Measurements from ENCODE around the gene CFAP99.

DNA sequence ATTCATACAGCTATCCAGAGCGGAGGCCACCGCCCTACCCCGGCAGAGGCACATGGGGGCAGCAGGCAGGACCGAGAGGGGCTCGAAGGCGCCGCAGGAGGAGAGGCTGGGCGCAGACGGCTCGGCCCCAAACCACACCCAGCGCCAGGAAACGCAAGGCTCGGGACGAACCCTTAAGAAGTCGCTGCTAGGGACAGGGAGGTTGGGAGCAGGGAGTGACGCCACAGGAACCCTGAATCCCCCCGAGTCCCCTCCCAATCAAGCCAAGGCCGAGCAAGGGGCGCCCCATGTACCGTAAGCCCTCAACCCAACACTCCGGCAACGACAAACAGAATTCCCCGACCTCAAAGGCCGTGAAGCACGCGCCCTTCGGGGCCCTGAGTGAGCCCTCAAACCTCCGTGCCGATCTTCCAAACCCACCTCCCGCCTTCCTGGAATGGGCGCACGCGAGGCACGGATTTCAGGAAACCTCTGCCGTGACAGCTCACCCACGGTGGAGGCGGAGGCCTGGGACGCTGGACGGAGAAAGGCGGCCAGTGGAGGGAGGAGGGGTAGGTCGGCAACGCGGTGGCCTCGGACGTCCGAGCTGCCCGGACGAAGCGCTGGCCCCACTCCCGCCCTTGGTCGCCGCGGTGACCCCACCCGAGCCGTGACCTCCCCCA lies 2.1 kb upstream of the CFAP99 start:
- TF ChIP-seq, protein P1, sequence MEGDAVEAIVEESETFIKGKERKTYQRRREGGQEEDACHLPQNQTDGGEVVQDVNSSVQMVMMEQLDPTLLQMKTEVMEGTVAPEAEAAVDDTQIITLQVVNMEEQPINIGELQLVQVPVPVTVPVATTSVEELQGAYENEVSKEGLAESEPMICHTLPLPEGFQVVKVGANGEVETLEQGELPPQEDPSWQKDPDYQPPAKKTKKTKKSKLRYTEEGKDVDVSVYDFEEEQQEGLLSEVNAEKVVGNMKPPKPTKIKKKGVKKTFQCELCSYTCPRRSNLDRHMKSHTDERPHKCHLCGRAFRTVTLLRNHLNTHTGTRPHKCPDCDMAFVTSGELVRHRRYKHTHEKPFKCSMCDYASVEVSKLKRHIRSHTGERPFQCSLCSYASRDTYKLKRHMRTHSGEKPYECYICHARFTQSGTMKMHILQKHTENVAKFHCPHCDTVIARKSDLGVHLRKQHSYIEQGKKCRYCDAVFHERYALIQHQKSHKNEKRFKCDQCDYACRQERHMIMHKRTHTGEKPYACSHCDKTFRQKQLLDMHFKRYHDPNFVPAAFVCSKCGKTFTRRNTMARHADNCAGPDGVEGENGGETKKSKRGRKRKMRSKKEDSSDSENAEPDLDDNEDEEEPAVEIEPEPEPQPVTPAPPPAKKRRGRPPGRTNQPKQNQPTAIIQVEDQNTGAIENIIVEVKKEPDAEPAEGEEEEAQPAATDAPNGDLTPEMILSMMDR (optimal IDR thresholded peaks at IDR 0.05 in 1 of 3, IDR thresholded peaks at IDR 0.05 in 1 of 3, conservative IDR thresholded peaks at IDR 0.05 in 1 of 3; ENCODE audit: extremely low read depth in 1 of 3, insufficient read depth in 2 of 3, low read length in 3 of 3) = no peak
- TF ChIP-seq EZH2 (IDR thresholded peaks at IDR 0.05; ENCODE audit: low read length) = peak; percentile 95

Data from keratinocyte (primary cell).